Measurements from ENCODE around the gene MLYCD.

Gene MLYCD

DNA sequence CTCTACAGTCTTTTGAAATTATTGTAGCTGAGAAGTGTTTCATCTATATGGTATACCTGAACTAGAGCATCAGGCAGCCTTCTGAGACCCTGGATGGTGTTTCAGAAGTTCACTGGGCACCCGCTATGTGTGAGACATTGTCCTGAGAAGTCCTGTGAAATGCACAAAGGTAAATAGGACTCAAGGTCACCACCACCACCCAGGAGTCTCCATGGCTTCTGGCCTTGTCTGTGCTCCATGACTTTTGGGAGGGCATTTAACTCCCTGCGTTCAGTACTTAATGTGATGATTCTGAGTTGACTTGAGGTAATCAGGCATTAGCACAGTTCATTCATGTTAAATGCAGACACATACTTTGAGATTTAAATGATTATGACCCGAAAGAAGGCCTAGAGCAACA is 1.1 kb downstream of the MLYCD start:
- no peak for FAIRE-seq

DNA sequence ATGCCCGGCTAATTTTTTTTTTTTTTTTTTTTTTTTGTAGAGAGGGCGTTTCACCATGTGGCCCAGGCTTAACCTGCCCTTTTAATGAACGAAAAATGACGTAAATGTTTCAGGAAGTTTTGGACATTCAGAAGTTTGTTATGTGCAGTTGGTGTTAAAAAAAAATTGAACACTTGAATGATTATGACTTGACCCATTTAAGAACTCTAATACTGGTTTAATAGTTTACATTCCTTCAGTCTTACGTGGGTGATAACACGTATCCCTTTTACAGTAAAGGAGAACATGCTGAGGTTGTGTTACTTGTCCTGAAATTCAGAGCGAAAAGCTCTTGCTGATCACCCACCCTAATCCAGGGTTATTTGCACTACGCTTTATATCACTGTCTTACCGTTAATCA is 1.7 kb downstream of the MLYCD start:
- no peak for FAIRE-seq

DNA sequence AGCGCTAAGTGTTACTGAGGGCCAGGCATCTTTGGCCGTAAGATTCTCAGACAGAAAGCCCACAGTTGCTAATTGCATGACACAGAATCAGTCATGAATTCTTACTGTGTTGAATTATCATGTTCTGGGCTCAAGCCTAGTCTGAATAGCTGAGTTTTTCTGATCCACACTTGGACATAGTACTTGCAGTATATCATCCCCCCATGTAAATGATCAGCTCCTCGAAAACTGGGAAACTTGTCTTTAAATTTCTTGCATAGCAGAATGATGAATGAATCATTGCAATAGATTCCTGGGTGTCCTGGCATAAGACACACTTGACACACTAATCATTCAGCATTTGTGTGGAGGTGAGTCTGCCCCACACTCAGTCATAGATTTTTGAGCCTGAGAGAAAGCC is 2.2 kb downstream of the MLYCD start:
- no peak for FAIRE-seq

DNA sequence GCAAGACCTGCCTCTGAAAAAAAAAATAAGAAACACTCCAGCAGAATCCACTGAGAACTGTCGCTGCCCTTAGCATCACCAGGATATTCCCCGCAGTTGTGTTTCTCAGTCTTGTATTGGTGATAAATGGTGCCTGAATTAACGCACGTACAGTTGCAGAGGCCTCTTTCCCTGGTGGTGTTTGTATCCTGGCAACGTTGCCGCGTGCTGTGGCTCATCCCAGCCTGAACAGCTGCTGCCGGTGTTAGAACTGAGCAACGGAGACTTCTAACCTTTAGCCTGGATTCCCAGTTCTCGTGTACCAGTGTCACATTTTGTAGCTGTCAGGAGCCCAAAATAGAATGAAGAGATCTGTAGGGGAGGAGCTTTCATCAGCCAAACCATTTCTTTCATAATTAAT is 4.8 kb downstream of the MLYCD start:
- no peak for FAIRE-seq

DNA sequence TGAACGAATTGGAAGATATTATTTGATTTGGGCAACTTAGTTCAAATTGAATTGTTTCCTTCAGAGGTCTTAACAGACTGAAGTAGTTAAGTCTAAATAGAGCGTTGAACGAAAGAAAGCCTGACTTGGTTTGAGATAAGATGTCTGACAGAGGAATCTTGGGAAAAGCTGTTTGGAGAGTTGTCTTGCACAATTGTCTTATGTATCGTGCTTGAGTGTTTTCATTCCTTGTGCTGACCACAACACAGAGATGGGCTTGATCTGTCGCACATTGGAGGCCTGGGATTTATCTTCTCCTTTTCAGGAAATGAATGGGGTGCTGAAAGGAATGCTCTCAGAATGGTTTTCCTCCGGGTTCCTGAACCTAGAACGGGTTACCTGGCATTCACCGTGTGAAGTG is 7.8 kb downstream of the MLYCD start:
- no peak for FAIRE-seq

DNA sequence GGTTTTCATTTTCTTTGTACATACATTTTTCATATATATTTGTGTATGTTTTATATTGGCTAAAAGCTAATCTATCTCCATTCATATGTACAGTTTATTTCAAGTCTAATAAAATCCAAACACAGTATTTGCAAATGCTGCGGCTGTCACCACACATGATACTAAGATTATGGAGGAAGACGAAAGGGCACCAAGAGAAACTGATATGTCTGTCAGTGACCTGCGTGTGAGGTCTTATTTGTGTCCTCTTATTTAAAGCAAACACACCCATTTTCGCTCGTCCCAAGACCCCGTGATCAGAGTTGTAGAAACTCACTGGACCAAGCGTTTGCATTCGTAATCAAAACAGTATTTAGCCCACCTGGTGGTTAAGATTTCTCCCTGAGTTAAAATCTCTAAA is 8.2 kb downstream of the MLYCD start:
- no peak for FAIRE-seq

DNA sequence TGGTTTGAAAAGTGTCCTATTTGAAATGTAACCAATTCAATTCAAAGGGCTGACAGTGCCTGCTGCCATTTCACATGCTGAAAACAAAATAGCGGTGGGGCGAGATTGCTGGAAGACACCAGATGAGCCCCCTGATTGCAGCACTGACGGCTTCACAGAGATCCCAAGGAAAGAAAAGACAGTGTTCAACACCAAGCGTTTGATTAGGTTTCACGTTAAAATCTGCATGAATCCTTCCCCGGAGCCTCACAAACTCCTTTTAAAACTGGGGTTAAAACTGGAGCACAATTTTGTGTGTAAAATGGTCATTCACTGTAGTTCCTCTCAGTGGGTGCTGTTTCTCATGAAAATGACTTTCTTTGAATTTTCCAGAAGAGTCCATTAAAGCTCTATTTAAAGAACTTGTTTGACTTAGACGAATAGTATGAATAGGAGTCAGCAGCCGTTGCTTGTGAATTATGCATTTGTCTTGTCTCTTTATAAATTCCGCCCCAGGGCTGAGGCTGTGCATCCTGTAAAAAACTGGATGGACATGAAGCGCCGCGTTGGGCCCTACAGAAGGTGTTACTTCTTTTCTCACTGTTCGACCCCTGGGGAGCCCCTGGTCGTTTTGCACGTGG is 8.8 kb downstream of the MLYCD start:
- no peak for FAIRE-seq

DNA sequence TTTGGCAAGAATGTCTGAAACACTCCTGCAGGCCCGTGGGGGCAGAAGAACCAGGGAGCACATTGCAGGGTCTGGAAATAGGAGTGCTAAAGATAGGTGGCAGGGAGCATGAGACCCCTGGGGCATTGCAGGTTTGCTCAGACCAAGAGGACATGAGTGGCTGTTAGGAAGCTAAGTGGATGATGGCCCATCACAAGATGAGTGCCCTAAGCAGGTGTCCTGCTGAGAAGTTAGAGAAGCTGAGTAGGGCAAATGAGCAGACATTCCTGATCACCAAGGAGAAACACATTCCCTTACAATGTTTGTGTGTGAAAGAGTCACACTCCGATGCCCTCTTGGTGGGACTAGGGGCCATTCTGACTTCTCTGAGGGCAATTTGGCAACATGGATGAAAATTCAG is 9.9 kb downstream of the MLYCD start:
- FAIRE-seq, result no peak

DNA sequence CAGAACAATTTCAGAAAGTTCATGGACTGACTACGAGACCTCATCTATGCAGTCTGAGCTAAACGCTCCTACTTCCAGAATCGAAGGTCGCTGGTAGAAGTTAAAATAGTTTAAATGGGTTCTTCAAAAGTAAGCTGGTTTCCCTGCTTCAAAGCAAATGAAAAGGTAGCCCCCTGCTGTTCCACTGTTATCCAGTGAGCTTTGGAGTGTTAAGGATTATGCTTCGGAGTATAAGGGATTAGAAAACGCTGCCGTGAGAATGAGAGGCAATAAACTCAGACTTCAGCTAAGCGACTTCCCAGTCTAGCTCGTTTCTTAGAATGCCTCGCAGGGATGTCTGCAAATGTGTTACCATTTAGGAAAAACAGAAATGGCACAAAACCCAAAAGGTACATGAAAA is 12.4 kb downstream of the MLYCD start:
- no peak for FAIRE-seq

DNA sequence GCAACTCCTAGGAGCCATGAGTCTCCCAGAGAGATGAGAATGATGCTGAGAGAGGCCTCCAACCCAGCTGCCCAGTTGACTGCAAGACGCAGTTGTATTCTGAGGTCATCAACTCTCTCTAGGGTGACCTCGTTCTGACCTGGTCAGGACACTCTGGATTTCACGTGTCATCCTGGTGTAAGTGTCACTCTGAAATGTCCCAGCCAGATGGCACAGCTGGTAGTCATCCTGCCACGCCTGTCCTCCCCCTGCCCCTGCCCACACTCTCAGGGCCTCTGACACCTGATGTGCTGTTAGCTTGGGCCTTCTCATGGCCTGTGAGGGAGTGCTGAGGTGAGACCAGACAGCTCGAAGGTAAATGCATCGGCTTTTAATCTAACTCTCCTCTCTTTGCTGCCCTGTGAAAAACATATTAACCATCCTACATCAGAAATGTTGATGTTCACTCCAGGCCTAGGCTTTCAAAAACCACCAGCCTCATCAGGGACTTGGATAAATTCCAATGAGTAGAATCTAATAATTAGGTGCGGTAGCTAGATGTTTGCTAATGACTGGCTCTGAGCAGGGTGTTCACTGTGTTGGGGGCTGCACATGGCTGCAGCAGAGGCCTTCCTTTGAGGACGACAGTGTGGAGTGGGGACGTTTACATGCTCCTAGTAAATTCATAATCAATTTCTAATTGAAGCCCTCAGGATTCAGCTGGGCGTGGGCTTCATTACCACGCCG is 13.8 kb downstream of the MLYCD start:
- FAIRE-seq, result no peak

DNA sequence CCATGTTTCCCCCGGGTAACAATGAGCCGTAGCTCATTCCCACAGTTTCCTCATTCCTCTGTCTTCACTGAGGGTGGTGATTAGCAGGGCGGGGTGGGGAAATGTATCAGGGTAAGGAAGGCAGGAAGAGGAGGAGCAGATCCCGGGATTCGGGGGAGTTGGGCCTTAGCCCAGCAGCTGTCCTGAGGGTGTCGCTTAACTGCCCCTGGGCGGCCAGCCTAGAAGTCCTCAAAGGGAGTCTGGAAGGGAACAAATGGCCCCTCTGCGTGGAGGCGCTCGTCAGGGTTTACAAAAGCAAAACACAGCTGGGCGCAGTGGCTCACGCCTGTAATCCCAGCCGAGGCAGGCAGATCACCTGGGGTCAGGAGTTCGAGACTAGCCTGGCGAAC is 14.3 kb downstream of the MLYCD start:
- no peak for FAIRE-seq

DNA sequence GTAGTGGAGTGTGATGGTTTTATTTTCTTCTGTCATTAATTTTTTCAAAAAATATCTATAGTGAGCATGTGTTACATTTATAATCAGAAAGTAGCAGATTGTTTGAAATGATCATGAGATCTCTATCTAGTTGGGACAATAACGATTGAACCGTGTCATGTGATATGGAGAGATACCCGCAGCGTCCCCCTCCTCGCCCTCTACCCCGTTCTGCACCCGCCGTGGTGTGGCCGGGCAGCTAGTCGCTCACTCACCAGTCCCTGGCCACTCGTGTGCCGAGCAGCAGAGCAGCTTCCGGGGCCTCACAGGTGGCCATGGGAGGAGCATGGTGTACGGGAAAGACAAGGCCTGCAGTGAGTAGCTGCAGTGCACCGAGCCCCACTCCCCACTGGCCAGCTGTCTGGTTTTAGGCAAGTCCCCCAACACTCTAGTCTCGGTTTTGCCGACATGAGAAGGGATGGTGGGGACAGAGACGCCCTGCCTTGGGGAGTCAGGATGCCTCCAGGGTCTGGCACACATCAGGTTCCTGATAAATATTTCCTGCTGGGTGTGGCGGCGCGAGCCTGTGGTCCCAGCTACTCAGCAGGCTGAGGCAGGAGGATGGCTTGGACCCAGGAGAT is 15.3 kb downstream of the MLYCD start:
- no peak for FAIRE-seq

DNA sequence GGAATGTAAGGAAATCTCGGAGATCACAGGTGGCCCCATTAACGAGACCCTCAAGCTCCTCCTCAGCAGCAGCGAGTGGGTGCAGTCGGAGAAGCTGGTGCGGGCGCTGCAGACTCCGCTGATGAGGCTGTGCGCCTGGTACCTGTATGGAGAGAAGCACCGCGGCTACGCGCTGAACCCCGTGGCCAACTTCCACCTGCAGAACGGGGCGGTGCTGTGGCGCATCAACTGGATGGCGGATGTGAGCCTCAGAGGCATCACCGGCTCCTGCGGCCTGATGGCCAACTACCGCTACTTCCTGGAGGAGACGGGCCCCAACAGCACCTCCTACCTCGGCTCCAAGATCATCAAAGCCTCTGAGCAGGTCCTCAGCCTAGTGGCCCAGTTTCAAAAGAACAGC is 16.2 kb downstream of the MLYCD start:
- FAIRE-seq, result no peak

DNA sequence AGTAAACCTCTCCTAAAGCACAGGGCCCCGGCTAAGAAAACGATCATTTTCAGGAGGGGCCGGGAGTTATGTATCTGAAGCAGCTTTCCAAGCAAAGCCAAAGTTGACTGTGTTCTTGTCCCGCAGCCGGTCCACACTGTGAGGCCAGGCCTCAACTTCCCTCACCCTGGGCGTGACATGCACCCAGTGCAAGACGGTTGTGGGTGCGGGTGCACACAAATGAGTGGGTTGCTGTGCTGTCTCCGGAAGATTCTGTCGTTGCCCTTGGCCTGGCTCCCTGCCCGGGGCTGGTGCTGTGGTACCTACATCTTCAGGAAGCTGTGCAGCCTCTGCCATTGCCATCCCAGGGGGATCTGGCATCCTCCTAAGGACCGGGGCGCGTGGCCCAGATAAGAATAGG is 16.6 kb downstream of the MLYCD start:
- no peak for FAIRE-seq

DNA sequence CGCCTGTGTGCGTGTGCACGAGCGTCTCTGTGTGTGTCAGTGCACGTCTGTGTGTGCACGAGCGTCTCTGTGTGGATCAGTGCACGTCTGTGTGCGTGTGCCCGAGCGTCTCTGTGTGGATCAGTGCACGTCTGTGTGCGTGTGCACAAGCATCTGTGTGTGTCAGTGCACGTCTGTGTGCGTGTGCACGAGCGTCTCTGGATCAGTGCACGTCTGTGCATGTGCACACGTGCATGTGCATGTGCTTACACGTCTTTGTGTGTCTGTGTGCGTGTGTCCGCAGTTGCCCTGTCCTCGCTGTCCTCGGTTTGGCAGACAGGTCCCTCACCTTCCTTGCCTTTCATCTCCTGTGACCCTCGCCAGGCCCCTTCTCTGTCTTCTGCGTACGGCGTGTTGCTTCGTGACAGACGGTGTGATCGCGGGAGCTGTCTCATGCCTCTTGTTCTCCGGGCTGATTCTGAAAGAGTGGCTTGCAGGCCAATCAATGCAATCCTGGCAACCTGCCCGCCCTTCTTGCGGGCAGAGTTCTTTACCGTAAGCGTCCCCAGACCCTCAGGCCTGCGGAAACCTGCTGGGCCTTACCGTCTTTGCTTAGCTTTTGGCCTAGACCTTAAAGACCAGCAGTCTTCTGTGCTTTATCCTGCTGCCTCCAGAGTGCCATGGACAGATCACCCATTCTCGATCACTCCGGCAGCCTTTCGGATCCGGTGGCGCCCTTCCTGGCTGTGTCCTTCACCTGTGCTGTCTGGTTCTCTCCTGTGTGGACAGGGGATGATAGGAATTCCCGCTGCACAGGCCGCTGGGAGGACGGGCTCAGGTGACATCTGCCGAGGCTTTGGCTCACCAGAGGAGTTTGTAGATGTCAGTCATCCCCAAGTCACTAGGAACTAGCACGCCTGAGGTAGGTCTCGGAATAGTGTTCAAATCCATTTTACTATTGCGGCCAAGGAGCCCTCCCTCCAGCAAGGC is 18.5 kb downstream of the MLYCD start:
- FAIRE-seq, result no peak

DNA sequence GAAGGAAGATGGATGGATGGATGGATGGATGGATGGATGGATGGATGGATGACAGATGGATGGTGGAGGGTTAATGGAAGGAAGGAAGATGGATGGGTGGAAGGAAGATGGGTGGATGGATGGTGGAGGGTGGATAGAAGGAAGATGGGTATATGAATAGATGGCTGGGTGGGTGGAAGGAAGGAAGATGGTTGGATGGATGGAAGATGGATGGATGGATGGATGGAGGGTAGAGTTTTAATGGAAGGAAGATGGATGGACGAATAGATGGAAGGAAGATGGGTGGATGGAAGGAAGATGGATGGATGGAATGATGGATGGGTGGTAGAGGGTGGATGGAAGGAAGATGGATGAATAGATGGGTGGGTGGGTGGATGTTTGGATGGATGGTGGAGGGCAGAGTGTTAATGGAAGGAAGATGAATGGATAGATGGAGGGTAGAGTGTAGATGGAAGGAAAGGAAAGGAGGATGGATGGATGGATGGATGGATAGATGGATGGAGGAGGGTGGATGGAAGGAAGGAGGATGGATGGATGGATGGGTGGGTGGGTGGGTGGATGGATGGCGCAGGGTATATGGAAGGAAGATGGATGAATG is 22.1 kb downstream of the MLYCD start:
- FAIRE-seq, result no peak

DNA sequence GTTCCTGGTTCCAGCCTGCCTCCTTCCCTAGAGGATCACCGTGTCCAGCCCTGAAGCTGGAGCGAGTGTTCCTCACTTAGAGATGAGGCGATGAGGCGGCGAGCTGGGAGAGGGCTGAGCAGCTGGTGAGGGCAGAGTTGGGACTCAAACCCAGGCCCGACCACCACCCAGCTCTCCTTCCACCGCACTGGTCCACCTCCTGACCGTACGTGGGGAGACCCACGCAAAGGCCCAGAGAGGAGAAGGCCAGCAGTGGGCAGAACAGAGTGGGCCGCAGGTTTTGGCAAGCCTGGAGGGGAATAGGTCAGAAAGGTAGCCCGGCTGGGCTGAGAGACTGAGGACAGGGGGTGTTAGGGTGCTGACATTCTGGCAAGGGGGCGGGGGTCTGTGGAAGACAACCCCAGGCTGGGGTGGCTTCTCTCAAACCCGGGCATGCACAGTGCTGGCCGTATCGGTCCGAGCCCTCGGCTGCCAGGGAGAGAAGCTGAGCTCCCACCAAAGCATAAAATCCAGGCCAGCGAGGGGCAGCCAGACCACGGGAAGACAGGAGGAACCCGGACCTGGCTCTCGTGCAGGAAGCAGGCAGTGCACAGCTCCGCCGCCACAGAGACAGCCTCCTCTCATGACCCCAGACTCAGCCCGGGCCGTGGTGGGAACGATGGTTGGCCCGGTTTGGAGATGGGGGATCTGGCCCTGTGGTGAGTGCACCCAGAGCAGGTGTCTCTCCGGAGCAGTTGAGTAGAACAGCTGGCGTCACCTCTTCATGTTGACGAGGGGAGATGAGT is 24.9 kb downstream of the MLYCD start:
- no peak for FAIRE-seq

DNA sequence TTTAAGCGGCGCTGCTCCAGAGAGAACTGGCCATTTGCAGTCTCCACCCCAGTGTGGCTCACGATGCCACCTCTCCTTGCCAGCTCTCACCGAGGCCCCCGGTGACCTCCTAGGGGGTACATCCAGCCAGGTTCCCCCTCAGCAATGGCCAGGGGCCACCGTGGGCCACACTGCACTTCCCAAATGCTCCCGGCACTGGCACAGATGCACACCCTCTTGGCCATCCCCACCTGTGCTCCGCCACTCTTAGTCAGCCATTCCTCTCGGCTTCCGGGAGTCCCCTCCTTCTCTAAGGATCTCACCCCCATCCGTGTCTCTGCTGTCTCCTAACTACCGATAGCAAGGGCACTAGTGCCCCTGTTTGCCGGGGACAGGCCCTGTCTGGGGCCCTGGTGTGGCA is 25.8 kb downstream of the MLYCD start:
- no peak for FAIRE-seq

DNA sequence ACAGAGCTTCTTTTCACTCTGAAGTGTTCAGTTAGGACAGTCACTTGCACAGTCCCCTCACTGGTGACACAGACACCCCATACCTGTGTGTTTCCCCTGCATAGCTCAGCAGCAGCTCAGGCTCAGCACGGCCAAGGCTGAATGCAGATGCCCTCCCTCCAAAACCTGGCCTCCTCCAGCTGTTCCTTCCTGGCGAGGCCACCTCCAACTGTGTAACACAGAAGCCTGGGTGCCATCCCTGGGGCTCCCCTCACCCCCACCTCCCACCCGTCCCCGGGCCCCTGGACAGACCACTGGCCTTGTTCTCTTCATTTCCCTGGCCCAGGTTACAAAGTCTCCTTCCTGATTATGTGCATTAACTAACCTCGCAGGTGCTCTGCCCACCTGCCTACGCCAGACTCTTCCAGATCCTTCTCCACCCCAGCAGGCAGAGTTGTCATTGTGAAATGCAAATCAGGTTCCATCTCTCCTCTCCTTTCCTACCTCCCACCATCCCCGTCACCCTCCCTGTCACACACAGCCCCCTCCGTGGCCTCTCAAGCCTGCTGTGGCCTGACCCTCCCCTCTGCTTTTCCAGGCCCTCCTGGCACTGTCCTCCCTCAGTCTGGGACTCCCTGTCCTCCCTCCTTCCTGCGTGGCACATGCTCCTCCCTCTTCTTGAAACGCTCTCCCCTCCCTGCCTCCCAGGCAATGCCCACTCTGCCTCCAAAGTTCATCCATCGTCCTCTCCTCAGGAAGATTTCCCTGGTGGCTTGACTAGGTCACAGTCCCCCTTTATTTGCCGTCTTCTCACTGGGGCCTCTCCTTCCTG is 26.4 kb downstream of the MLYCD start:
- no peak for FAIRE-seq

DNA sequence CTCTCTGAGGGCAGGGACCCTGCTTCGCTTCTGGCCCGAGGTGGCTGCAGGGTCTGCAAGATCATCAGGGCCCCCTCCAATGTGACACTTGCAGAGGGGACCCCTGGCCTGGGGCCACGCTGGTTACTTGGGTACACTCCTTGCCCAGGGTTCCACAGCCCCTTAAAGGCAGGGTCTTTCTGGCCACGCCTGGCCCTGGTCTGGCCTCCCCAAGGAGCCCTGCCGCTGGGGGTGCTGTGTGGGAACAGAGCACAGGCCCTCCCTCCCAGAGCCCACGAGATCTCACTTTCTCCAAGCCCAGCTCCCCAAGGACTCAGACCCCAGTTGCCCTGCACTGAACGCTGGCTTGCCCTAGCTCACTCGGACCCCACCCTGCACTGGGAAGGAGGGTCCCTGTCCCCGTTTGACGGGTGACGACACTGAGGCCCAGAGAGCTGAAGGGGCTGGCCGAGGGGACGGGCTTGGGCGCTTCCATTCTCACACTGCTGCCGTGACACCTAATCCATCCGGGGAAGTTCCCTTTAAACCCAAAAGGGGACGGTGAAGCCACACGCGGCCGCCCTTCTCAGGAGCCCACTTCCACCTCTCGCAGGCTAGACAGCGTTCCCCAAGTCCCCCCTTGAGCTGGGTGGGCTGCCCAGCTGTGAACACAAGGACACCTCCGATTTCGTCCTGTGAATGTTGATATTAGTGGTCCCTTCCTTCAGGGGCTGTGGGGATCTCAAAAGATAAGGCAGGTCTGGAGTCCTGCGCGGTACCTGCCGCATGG is 27.2 kb downstream of the MLYCD start:
- FAIRE-seq, result no peak
